Keratinocyte (primary cell): ENCODE measurements around the gene MAB21L4. TPM values are rescaled to one million over a fixed set of nuclear protein-coding genes. Genes with fewer than 3 reads are reported as not detected.

ENCODE experiments used
- DNase-seq: peaks from one replicate; pipeline ENCODE4 v3.0.0-alpha.2; 2011; ENCODE audit warnings: low read depth, missing footprints, low spot score
- FAIRE-seq: peaks from 2 replicates; lab custom pipeline; 2011; peaks lifted over from hg19 to GRCh38; lab: Jason Lieb, UNC
- H2AFZ ChIP-seq: 2 replicates; pipeline ENCODE4 v1.6.0; 2012; ENCODE audit warnings: low read length, control low read depth, inconsistent platforms; ENCODE audit not compliant: control insufficient read depth
- H3K27ac ChIP-seq: 2 replicates; pipeline ENCODE4 v1.5.1; 2011; ENCODE audit warnings: low read length; ENCODE audit not compliant: control insufficient read depth, insufficient read depth
- H3K27me3 ChIP-seq: 3 replicates; pipeline ENCODE4 v1.6.0; 2011; ENCODE audit warnings: low read length; ENCODE audit not compliant: control insufficient read depth, insufficient read depth; ENCODE audit errors: extremely low read depth
- H3K36me3 ChIP-seq, 2 experiments: 2 replicates in 1 of 2; 3 replicates in 1 of 2; pipeline ENCODE4 v1.5.1; 2011; ENCODE audit warnings: low read length in 2 of 2, mild to moderate bottlenecking in 1 of 2; ENCODE audit not compliant: control insufficient read depth in 2 of 2, insufficient read depth in 2 of 2; ENCODE audit errors: extremely low read depth in 1 of 2
- H3K4me1 ChIP-seq: 3 replicates; pipeline ENCODE4 v1.5.1; 2011; ENCODE audit warnings: low read length; ENCODE audit not compliant: control insufficient read depth, insufficient read depth; ENCODE audit errors: extremely low read depth
- H3K4me2 ChIP-seq: 3 replicates; pipeline ENCODE4 v1.6.0; 2011; ENCODE audit warnings: low read depth, low read length; ENCODE audit not compliant: control insufficient read depth, insufficient read depth; ENCODE audit errors: extremely low read depth
- H3K4me3 ChIP-seq, 3 experiments: fragments of 200-600 bp in 1 of 3; sonication (generic) in 1 of 3; 2 replicates in 2 of 3; 3 replicates in 1 of 3; pipeline ENCODE4 v1.5.1; 2011 to 2016; ENCODE audit warnings: low read length in 3 of 3, mild to moderate bottlenecking in 3 of 3, control low read depth in 2 of 3, inconsistent platforms in 1 of 3, low read depth in 1 of 3, mixed read lengths in 1 of 3, mixed run types in 1 of 3, moderate library complexity in 1 of 3; ENCODE audit not compliant: control insufficient read depth in 2 of 3, insufficient read depth in 2 of 3; ENCODE audit errors: extremely low read depth in 1 of 3
- H3K79me2 ChIP-seq: 2 replicates; pipeline ENCODE4 v1.6.0; 2012; ENCODE audit warnings: low read length; ENCODE audit not compliant: control insufficient read depth, insufficient read depth
- H3K9ac ChIP-seq: 3 replicates; pipeline ENCODE4 v1.6.0; 2011; ENCODE audit warnings: low read length; ENCODE audit not compliant: control insufficient read depth, insufficient read depth; ENCODE audit errors: extremely low read depth
- H3K9me1 ChIP-seq: 3 replicates; pipeline ENCODE4 v1.6.0; 2011; ENCODE audit warnings: low read length; ENCODE audit not compliant: control insufficient read depth, insufficient read depth; ENCODE audit errors: extremely low read depth
- H3K9me3 ChIP-seq: 2 replicates; pipeline ENCODE4 v1.5.1; 2012; ENCODE audit warnings: low read depth, low read length; ENCODE audit not compliant: control insufficient read depth
- H4K20me1 ChIP-seq: 3 replicates; pipeline ENCODE4 v1.6.0; 2011; ENCODE audit warnings: low read length; ENCODE audit not compliant: control insufficient read depth, insufficient read depth; ENCODE audit errors: extremely low read depth
- EZH2 ChIP-seq: IDR thresholded peaks from one replicate; pipeline ENCODE4 v1.6.1; 2012; ENCODE audit warnings: inconsistent platforms, mild to moderate bottlenecking, low read length, moderate library complexity
- dilution Hi-C: fragments of 300-500 bp; cut with MboI; formaldehyde crosslinking; loops from one replicate; pipeline ENCODE4 v1.7.0; 2020; ENCODE audit warnings: low sequenced_read_pairs; ENCODE audit not compliant: extremely low pct_ligation_motif_present
- polyA plus RNA-seq, 5 experiments: library from polyadenylated mRNA; depleted of rRNA in 3 of 5; stranded (reverse) in 3 of 5; stranded (forward) in 1 of 5; unstranded in 1 of 5; fragments of >200 nt; gene quantifications; 1 replicate in 1 of 5; 2 replicates in 3 of 5; 3 replicates in 1 of 5; pipeline versions ENCODE4 v1.2.1 to v1.2.3, GENCODE V29; 2011 to 2012; ENCODE audit warnings: missing spikeins in 2 of 5, low read depth in 1 of 5, low replicate concordance in 1 of 5
- TF ChIP-seq, protein P1 (sequence below), 3 experiments: IDR thresholded peaks in 1 of 3; conservative IDR thresholded peaks in 1 of 3; optimal IDR thresholded peaks in 1 of 3; 2 replicates in 2 of 3; 3 replicates in 1 of 3; pipeline versions ENCODE3 to v1.5.1; 2011; ENCODE audit warnings: low read length in 3 of 3, mild to moderate bottlenecking in 3 of 3, moderate library complexity in 2 of 3, control low read depth in 1 of 3, inconsistent platforms in 1 of 3; ENCODE audit not compliant: insufficient read depth in 2 of 3; ENCODE audit errors: extremely low read depth in 1 of 3

The MAB21L4 gene
- polyA plus RNA-seq, 1 donor (not counting 4 experiments of a cell fraction or from before 2014, with no cell fraction given) = 0.37 TPM

DNA sequence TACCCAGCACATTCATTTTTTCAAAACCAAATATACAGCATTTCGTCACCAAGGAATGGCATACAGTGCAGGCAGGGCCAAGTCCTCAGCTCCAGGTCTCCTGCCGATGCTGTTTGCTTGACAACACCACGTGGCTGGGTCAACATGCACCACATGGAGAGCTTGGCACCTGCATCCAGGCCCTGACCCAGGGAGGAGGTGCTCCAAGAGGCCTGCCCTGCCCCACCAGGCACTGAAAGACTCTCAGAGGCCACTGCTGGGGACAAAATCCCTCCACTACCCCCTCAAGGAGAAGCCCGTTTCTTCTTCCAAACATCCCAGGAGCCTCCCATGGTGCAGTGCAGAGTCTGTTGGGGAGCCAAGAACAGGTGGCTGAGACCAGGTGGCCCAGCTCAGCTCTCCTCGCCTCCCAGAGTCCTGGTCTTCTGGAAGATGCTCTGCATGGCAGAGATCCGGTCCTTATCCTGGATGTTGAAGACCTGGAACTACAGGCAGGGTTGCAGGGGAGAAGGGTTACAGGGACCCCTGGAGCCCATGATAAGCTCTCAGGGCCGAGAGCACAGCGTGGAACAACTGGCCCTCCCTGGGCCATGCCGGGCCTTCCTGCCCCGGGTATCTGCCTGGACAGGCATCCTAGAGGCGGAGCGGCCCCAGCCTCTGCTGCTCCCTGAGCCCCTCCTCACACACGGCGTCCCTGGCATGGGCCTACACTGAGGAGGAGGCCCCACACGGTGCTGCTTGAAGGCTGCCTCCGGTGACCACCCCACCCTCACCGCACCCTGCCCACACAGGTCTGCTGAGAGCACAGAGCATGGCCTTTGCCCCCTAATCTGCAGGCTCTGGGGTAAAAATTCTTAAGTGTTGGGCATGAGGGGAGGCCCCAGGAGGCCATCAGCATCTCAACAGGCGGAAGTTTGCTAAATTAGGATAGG lies 9.0 kb downstream of the MAB21L4 start:
- TF ChIP-seq EZH2 = no peak
- TF ChIP-seq, protein P1, sequence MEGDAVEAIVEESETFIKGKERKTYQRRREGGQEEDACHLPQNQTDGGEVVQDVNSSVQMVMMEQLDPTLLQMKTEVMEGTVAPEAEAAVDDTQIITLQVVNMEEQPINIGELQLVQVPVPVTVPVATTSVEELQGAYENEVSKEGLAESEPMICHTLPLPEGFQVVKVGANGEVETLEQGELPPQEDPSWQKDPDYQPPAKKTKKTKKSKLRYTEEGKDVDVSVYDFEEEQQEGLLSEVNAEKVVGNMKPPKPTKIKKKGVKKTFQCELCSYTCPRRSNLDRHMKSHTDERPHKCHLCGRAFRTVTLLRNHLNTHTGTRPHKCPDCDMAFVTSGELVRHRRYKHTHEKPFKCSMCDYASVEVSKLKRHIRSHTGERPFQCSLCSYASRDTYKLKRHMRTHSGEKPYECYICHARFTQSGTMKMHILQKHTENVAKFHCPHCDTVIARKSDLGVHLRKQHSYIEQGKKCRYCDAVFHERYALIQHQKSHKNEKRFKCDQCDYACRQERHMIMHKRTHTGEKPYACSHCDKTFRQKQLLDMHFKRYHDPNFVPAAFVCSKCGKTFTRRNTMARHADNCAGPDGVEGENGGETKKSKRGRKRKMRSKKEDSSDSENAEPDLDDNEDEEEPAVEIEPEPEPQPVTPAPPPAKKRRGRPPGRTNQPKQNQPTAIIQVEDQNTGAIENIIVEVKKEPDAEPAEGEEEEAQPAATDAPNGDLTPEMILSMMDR (optimal IDR thresholded peaks at IDR 0.05 in 1 of 3, IDR thresholded peaks at IDR 0.05 in 1 of 3, conservative IDR thresholded peaks at IDR 0.05 in 1 of 3; ENCODE audit: extremely low read depth in 1 of 3, insufficient read depth in 2 of 3, low read length in 3 of 3) = no peak
- no peaks in the 10 kb centered on the region for H3K9me1 ChIP-seq
- no peak overlapping the region for H3K4me2 ChIP-seq
- dilution Hi-C loops = no loop called here
- FAIRE-seq = no peak
- H3K27ac ChIP-seq = no peak overlapping the region
- no peak for DNase-seq
- no peak overlapping the region for H3K9ac ChIP-seq
- H3K27me3 ChIP-seq = peaks cover 7% of the 10 kb centered on the region
- no peaks in the 10 kb centered on the region for H3K79me2 ChIP-seq
- H3K4me1 ChIP-seq = no peaks in the 10 kb centered on the region
- H4K20me1 ChIP-seq = no peaks in the 10 kb centered on the region
- no peak overlapping the region for H3K4me3 ChIP-seq
- no peak overlapping the region for H2AFZ ChIP-seq
- H3K9me3 ChIP-seq = no peaks in the 10 kb centered on the region
- no peaks in the 10 kb centered on the region for H3K36me3 ChIP-seq

DNA sequence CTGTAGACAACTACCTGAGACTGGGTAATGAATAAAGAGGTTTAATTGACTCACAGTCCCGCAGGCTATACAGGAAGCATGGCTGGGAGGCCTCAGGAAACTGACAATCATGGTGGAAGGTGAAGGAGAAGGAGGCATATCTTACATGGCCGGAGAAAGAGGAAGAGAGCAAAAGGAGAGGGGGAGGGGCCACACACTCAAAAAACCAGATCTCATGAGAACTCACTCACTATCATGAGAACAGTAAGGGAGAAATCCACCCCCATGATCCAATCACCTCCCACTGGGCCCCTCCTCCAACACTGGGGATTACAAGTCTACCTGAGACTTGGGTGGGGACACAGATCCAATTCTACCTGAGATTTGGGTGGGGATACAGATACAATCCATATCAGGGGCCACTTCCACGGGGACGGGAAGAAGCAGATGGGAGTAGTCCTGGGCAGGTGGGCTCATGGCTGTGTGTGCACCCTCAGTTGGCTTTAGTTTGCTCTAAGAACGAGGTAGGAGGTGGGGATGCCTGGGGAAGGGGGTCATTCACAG lies 9.9 kb downstream of the MAB21L4 start:
- no peak for FAIRE-seq
- Histone ChIP-seq H3K9me3 (no peaks in the 10 kb centered on the region), H3K27me3 (no peaks in the 10 kb centered on the region), H3K9me1 (no peaks in the 10 kb centered on the region), H3K36me3 (no peaks in the 10 kb centered on the region), H4K20me1 (no peaks in the 10 kb centered on the region), H3K4me2 (no peak overlapping the region), H2AFZ (no peak overlapping the region), H3K4me1 (no peaks in the 10 kb centered on the region), H3K79me2 (no peaks in the 10 kb centered on the region), H3K4me3 (no peak overlapping the region), H3K27ac (no peak overlapping the region), H3K9ac (no peak overlapping the region)
- no peak for DNase-seq
- TF ChIP-seq EZH2 = no peak
- TF ChIP-seq, protein P1 (optimal IDR thresholded peaks at IDR 0.05 in 1 of 3, IDR thresholded peaks at IDR 0.05 in 1 of 3, conservative IDR thresholded peaks at IDR 0.05 in 1 of 3; ENCODE audit: extremely low read depth in 1 of 3, insufficient read depth in 2 of 3, low read length in 3 of 3) = no peak
- dilution Hi-C loops = no loop called here
